GDM1 (cell line): Measurements from ENCODE around the gene DGKG.

Experiments
- DNase-seq: peaks from one replicate; lab custom pipeline; 2025; lab: John Stamatoyannopoulos, UW

DGKG gene

DNA sequence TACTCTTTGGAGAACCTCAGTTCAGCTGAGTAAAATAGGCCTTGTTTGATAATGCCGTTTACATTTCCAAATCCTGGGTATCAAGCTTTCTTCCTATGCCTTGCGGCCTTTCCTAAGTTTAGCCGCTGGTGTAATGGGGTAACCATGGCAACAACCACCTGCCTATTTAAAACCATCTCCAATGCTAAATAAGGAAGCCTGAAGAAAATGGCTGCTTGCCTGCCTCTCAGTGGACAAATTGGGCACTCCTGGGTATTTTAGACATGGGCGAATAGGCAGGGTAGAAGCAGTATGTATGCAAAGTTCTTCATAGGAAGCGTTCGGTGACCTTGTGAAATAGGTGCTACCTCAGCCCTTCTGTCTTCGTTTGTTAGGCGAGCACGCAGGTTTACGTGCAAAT lies 122.7 kb downstream of the DGKG start:
- DNase-seq: no peak

- no peak for DNase-seq
Observed at GRCh38 chr3:186237915-186238314, 124.1 kb downstream of the DGKG start.

DNA sequence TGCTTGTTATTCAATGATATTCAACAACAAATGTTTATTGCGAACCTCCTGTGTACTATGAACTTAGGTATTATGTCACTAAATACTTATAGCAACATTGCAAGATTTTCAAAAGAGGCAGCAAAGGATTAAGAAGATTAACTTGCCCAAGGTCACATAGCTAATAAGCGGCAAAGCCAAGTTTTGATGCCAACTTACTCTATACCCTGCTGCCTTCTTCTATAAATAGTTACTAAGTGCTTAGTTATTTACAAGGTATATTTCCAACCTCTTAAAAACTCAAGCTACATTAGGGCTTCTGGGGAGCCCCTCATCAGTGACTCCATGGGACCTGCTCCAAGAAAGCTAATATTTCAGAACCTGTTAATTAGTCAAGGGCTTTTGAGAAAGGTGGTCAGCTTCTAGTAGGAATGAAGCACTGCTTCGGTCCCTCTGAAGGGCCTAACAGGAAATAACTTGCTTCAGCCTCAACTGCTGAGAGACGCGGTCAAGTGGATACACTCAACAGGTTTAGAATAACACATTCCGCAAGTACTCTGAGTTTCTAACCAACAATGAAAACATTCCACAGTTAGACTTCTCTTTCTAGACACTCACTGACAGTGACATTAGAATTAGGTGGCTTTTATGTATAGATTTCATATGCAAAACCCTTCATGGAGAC lies 125.5 kb downstream of the DGKG start:
- no peak for DNase-seq

DNA sequence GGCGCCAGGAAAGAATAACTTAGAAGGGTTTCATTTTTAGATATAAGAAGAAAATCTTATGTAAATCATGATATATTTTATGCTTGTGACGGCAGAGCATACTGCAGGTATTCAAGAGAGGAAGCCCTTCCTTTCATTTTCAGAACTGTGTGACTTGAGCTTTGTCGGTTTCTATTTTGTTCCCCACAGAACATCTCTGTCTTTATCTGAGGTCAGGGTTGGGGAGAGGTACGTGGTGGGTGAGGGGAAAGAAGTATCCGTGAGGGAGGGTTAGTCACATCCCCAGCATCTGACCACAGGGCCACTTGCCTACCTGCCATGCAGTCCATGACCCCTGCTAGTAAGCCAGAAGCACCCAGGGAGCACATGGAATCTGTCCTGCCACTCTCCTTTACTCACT lies 126.5 kb downstream of the DGKG start:
- DNase-seq: no peak

DNA sequence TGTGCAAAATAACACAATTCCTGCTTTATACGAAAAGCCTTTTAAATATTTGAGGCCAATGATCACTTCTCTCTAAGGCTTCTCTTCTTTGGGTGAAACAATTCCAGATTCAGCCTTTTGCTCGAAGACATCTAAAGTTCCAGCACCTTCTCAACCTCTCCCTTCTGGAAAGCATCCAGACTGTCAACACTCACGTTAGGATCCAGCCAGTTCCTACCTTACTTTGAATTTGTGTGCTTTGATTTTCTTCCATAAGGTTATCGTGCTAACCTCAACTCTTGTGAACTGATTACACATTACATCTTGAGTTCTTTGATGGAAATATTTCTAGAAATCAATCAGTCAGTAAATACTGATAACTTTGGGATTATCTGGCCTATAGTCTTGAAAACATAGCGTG lies 127.9 kb downstream of the DGKG start:
- no peak for DNase-seq

- no peak for DNase-seq
Observed at GRCh38 chr3:186226482-186226881, 135.6 kb downstream of the DGKG start.

DNA sequence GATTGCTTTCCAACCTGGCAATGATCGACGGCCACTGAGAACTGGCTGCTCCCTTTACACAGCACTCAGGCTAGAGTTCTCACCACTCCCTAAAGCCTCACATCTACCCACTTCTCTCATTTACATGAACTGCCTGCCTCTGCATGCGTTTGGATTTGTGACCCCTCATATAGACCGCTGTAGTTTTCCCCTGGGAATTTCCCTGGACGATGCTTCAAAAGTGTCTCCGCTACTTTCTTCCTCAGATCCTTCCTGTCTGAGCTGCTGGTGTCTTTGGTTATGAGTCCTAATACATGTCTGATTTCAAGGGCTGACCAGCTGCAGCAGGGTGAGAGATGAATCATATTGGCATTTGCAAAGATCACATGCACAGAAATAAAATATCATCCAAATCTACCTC lies 136.4 kb downstream of the DGKG start:
- DNase-seq: no peak

- no peak for DNase-seq
Observed at GRCh38 chr3:186224041-186224610, 137.9 kb downstream of the DGKG start.

- no peak for DNase-seq
Observed at GRCh38 chr3:186223476-186223875, 138.6 kb downstream of the DGKG start.

DNA sequence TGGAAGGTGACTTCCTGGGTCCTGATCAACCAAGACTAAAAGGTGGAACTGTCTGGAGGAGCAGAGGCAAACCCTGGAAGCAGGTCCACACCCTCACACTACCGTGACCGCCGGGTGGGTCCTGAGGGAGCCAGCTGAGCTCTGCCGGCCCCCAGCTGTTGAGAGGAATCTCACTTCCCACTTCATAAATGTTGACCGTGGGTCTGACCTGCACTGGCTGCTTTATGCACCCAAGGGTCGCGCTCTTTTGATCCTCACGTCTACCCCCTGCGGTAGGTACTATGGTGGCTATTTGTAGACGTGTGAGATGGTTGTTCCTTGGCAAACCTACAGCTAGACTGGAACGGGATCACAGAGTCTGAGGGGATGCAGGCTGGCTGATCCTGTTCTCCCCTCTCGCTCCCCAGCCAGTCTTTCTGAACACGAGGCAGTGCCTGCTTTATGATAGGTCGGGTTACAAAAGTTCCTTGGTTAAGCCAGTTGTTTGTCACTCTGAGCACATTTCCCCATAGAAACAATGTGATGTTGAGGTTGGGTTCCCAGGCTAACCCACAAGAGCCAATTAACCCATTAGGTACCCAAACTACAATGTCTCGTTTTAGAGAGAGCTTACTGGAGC lies 140.2 kb downstream of the DGKG start:
- DNase-seq: no peak

DNA sequence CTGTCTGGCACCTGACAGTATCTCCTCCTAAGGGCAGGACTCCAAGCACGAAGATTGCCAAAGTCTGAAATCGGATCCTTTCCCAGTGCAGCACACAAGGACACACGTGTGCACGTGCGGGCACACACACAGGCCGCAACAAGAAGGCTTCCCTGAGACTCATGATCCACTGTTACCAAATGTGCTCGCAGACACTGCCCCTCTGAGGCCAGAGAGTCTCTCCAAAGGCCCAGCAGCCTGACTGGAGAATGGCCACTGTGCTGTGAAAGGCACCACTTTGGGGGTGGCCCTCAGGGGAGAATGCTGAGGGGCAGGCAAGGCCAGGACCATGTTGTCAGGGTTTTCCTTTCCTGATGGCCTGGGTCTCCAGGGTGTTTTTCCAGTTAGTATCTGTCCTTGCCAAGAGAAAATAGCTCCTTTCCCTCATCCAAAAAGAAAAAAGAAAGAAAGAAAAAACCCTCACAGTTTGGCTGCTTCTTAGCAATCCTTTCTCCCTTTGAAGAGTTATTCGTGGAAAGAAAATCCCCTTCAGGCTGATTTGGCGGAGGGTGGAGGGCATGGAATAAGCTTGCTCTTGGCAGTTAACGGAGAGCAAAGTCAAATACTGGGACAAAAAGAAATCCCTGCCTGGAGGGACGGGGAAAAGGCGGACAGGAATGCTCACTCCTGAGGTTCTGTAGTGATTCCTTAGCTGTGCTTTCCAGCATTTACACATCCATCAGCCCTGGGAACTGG lies 141.0 kb downstream of the DGKG start:
- DNase-seq: no peak

GRCh38 chr3:186220365-186220764 lies 141.7 kb downstream of the DGKG start:
- DNase-seq: no peak

DNA sequence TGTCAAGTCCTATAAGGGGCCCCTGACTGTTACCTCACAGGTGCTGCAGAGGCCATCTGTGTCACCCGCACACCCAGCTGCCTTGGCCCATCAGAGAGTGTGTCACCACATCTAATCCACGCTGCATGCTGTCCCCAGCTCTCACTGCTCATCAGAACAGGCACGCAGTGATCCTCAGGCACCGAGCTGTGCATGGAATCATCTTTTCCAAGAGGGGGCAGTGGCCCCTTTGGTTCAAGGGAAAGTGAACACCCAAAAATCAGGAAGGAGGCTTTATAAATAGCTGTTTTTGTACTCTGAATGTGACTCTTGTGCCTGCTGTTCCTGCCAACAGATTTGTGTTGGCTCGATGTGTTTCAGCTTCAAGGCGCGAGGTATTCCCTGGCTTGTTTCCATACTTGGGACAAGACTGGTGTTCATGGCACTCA lies 142.8 kb downstream of the DGKG start:
- DNase-seq: no peak

DNA sequence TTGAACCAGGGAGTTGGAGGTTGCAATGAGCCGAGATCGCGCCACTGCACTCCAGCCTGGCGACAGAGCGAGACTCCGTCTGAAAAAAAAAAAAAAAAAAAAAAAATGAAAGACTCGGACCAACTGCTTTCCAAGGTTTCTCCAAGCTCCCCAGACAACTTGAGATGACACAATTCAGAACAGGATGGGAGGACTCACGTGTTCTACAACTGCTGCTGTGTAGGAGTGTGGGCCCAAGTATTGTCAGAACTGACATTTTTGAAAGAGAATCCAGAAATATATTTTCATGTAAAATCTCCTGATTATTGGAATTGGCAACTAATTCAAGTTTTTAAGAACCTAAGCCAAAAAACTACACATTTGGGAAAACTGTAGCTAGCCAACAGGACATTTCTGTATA lies 143.6 kb downstream of the DGKG start:
- no peak for DNase-seq

- no peak for DNase-seq
Observed at GRCh38 chr3:186217820-186218164, 144.2 kb downstream of the DGKG start.

- DNase-seq: no peak
Observed at GRCh38 chr3:186216900-186217819, 144.9 kb downstream of the DGKG start.

DNA sequence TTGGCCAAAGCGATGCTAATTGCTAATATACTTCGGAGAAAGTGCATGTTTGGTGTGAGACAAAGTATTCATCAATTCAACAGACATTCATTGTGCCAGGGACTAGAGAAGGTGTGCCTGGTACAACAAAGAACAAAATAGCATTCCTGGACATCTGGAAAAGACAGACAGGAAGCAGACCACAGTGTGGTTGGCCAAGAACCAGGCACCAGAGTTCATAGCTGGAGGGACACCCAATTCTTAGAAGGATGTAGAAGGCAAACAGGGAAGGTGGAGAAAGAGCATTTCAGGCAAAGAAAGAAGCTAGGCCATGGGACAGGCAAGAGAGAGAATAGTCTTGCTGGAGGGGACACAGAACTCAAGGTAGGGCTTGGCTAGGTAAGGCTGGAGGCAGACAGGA lies 147.4 kb downstream of the DGKG start:
- no peak for DNase-seq

DNA sequence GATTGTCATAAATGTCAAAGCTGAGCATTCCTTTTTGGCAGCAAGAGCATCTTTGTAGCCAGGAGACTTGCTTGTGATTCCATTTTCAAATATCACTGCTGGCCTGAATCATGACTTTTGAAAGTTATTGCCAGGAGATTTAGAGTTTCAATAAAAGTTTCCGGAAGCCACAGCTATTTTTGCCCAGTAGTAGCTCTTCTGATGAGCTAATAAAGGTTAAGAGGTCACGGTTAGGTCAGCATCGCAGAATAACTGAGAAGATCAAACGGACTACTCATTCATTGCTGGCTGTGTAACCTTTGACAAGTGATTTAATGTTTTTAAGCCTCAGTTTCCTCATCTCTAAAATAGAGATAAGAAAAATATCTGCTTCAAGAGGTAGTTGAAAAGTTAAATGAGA lies 148.1 kb downstream of the DGKG start:
- DNase-seq: no peak

GRCh38 chr3:186212611-186213010 lies 149.4 kb downstream of the DGKG start:
- DNase-seq: no peak

- no peak for DNase-seq
Observed at GRCh38 chr3:186210852-186211500, 151.1 kb downstream of the DGKG start.
